Coronary artery (tissue), 2 donors: ENCODE results near the gene PPFIA1.

Experiments used
- DNase-seq: peaks from one replicate; pipeline ENCODE4 v3.0.0-alpha.2; 2017; ENCODE audit warnings: low spot score
- H3K27ac ChIP-seq, 2 donors: fragments of 200-600 bp; sonication (generic); one replicate each; pipeline ENCODE4 v1.5.1; 2016 to 2019
- H3K4me3 ChIP-seq: fragments of 200-600 bp; sonication (generic); 2 replicates; pipeline ENCODE4 v1.5.1; 2016; ENCODE audit warnings: mild to moderate bottlenecking, moderate library complexity
- CTCF ChIP-seq: fragments of 200-600 bp; sonication (generic); IDR thresholded peaks from one replicate; pipeline ENCODE4 v1.5.1; 2019; ENCODE audit warnings: antibody characterized with exemption

PPFIA1 gene

DNA sequence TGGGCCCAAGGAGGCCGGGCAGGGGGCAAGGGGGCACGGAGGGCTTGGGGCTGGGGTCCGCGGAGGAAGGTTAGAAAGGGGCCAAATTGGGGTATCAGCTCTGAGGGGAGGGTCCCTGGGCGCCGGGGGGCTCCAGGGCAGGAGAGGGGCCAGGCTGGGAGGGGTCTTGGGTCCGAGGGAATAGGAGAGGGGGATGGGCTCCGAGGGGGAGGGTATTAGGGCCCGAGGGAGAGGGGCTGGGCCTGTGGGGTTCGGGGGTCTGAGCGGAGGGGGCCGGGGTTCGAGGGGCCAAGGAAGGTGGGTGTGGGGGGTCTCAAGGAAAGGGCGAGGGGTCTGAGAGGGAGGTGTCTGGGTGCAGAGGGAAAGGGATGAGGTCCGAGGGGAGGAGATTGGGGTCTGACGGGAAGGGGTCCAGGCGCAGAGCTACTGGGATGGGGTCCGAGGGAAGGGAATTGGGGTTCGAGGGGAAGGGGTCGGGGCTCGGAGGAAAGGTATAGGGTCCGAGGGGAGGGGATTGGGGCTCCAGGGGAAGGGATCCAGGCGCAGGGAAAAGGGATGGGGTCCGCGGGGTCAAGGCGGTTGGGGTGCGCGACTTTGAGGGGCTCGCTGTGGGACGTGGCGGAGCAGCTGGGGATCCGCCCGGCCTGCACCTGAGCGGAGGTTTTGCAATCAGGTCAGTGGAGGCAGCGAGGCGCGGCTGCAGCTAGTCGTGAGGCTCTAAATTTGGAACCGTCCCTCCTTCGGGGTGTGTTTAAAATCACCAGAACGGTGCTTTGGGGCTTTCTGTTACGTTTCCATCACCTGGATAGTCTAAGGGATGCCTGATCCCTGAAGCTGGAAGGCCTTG is 128.6 kb downstream of the PPFIA1 start:
- TF ChIP-seq CTCF = no peak
- peak overlapping the region; percentile 96 for H3K4me3 ChIP-seq
- DNase-seq = no peak
- H3K27ac ChIP-seq = peak overlapping the region; percentile 91 to 93

- peak; percentile 93 for DNase-seq
- no peak for TF ChIP-seq CTCF
- peak overlapping the region; percentile 91 to 93 for H3K27ac ChIP-seq
- peak overlapping the region; percentile 96 for H3K4me3 ChIP-seq
These were observed 129.2 kb downstream of the PPFIA1 start for GRCh38 chr11:70399681-70400112.

DNA sequence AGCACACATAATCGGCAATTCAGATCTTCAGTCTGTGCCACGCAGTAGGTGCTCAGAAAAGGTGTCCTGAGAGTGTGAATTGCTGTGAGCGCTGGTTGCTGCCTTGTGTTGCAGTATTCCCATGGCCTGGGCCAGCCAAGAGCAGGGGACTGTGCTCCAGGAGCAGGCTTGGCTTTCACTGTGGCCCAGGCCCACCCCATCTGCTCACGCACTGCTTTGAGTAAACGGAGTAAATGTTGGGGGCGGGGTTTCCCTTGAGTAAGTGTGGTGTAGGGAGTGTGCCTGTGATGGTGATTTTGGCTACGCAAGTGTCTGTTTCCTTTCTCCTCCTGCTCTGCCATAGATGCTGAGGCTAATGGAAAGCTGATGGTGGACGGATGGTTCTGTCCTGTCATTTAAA is 130.2 kb downstream of the PPFIA1 start:
- no peak for TF ChIP-seq CTCF
- Histone ChIP-seq H3K4me3 (peak overlapping the region; percentile 96), H3K27ac (peak overlapping the region; percentile 91 to 93)

DNA sequence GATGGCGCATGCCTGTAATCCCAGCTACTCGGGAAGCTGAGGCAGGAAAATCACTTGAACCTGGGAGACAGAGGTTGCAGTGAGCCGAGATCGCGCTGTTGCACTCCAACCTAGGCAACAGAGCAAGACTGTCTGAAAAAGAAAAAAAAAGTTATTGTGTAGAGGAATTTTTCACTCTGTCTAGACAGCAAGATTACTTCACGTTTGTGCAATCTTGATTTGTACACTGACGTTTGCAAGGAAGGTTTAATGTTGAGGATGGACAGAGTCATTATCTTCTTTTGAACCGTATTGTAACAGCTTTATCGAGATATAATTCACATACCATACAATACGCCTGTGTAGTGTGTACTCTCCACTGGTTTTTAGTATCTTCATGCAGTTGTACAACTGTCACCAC is 131.5 kb downstream of the PPFIA1 start:
- no peak for TF ChIP-seq CTCF
- Histone ChIP-seq H3K27ac (no peak overlapping the region), H3K4me3 (no peak overlapping the region)
- no peak for DNase-seq

More for the DNA sequence above, 130.2 kb downstream of the PPFIA1 start:
- no peak for DNase-seq

DNA sequence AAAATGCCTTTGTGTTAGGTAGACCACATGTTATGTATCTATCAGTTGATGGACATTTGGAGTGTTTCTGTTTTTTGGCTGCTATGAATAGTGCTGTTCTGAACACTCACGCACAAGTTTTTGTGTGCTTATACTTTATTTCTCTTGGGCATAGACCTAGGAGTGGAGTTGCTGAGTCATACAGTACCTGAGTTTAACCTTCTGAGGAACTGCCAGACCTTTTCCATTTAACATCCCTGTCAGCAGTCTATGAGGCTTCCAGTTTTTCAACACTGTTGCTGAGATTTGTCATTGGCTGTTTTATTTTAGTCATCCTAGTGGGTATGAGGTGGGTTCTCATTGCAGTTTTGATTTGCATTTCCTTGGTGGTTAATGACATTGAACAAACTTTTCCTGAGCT is 132.2 kb downstream of the PPFIA1 start:
- no peak for DNase-seq
- no peak overlapping the region for H3K4me3 ChIP-seq
- H3K27ac ChIP-seq = no peak overlapping the region
- no peak for TF ChIP-seq CTCF

DNA sequence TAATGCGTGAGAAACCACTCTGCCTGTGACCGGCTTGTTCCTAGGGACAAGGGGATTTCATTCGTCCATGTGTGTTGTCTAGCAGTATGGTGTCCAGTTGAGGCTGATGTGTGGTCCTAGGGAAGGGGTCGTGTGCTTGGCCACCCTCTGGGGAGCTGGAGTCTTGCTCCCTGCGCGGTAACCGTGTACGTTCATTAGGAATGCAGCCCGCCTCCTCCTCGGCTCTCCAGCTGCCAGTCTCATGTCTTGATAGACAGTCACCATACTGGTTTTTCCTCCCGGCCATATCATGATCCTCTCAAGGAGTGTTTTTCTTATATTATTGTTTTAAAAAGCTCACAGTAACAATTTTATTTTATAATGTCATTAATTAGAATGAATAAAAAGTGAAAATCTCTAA is 133.8 kb downstream of the PPFIA1 start:
- TF ChIP-seq CTCF = no peak
- no peak for DNase-seq
- no peak overlapping the region for H3K4me3 ChIP-seq
- no peak overlapping the region for H3K27ac ChIP-seq

DNA sequence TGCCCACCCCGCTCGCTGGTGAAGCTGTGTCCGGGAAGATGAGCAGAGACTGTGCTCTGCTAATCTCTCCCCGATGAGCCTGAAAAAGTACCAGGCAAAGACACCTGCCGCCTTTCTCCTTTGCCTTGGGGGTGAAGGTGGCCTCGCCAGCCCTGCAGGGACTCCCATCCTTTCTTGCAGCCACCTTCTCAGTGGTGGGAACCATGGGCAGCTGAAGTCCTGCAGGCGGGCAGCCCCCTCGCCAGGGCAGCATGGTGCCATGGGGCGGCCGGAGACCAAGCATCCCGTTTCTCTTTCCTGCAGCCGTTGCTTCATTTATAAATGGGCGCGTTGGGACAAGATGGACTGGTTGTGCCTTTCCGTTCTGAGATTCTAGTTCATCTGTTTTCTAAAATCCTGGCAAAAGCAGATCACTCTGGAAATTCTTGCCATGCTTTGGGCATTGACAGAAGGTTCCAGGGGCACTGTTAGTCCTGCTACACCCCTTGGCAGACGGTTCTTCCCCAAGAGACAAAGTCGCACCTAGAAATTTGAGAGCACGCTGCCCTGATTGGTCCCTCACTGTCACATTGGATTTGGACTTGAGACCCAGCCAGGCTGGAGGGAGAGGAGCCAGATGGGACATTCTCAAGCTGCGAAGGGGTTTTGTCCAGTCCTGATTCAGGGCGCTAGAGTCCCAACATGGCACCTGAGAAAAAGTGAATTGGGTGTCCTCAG is 135.3 kb downstream of the PPFIA1 start:
- DNase-seq = no peak
- TF ChIP-seq CTCF = no peak
- no peak overlapping the region for H3K27ac ChIP-seq
- no peak overlapping the region for H3K4me3 ChIP-seq
